Transverse colon (tissue), 3 donors: ENCODE data around the gene MTG2.

Source experiments
- POLR2A ChIP-seq: fragments of 450-650 bp; IDR thresholded peaks from one replicate; pipeline ENCODE4 v1.6.1; 2016; ENCODE audit warnings: antibody characterized with exemption, mild to moderate bottlenecking, moderate library complexity
- TF ChIP-seq, protein P1 (sequence below), 5 experiments: fragments of 200-600 bp in 3 of 5; fragments of 450-650 bp in 2 of 5; sonication (generic) in 3 of 5; IDR thresholded peaks; 1 replicate in 2 of 5; 2 replicates in 3 of 5; pipeline ENCODE4 v1.5.1; 2016 to 2017; ENCODE audit warnings: antibody characterized with exemption in 5 of 5, inconsistent platforms in 3 of 5, mild to moderate bottlenecking in 2 of 5, moderate library complexity in 1 of 5

DNA sequence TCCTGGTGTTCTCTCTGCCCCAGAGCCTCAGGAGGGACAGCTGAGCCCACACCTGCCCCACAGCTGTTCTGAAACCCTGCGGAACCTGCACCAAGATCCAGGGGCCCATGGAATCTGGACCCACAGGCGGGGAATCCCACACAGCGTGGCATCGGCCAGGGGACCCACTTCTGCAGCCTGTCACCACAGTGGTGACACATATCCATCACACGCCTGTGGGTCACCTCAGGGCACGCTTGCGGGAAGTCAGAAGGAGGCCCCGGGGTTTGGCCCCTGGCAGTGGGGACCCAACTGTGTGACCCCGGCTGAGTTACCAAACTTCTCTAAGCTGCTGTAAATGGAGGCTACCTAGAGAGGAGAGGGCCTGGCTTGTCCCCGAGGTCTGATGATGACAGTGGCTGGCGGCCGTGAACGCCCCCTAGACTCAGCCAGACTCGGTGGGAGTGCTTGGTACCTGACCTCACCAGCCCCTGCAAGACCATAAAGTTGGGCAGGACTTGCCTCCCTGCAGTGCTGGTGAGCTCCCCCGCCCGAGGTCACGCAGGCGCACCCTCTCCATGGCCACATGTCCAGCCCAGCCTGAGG, 39.5 kb downstream of the MTG2 start:
- TF ChIP-seq, protein P1, sequence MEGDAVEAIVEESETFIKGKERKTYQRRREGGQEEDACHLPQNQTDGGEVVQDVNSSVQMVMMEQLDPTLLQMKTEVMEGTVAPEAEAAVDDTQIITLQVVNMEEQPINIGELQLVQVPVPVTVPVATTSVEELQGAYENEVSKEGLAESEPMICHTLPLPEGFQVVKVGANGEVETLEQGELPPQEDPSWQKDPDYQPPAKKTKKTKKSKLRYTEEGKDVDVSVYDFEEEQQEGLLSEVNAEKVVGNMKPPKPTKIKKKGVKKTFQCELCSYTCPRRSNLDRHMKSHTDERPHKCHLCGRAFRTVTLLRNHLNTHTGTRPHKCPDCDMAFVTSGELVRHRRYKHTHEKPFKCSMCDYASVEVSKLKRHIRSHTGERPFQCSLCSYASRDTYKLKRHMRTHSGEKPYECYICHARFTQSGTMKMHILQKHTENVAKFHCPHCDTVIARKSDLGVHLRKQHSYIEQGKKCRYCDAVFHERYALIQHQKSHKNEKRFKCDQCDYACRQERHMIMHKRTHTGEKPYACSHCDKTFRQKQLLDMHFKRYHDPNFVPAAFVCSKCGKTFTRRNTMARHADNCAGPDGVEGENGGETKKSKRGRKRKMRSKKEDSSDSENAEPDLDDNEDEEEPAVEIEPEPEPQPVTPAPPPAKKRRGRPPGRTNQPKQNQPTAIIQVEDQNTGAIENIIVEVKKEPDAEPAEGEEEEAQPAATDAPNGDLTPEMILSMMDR (IDR thresholded peaks at IDR 0.05), result no peak
- no peak for TF ChIP-seq POLR2A
